Stimulated activated CD4-positive, alpha-beta T cell treated with anti-CD3 and anti-CD28 coated beads, Interleukin-2, amount 100 ng/mL, for 4 hours (primary cell): ENCODE data around the gene HDGF.
A peak's percentile ranks its signal among the peaks of the same experiment; 100 is the strongest.
"Not testable (repeated sequence)": the region's sequence is repeated elsewhere in the genome, so short reads cannot be mapped to it uniquely, and the experiment has no call there.

ENCODE experiments used
- DNase-seq: peaks from one replicate; pipeline ENCODE4 v3.0.0-alpha.2; 2020; ENCODE audit warnings: low read depth

HDGF gene

DNA sequence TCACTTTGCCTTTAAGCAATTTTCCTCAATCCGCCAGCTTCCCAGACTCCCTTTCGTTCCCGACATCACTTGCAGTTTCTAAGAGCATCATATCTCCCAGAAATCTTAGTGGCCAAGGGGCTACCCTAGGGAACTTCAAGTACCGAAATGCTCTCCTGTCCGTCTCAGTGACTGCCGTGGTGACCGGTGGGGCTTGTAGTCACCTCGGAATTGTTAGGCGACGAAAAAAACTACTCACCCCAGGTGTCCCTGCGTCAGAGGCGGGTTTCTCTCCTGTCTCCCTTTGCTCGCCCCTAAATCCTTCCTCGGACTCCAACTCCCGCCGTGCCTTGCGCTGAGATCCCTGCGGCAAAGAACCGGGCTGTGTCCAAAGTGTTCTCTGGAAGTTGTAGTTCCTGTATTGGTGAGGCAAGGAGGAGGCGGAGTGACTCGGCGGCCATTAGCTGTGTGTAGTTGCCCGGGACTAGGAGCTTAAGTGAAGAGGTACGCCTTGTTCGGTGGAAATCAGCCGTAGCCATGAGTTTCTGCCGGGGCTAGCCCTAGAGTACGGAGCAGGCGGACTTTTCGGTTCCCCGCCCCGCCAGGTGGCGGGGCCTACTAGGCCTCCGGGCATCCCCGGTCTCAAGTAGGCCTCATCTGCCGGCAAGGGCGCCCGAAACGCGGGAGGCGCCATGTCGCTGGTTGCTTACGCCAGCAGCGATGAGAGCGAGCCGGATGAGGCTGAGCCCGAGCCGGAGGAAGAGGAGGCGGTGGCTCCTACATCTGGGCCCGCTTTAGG lies 15.8 kb upstream of the HDGF start, which contains the start of gene PRCC:
TSS of gene PRCC (plus strand) at position 435 of the 778 bp plus-strand sequence. CDS start at position 672, 237 bp downstream.
- peak; percentile 97 for DNase-seq

DNA sequence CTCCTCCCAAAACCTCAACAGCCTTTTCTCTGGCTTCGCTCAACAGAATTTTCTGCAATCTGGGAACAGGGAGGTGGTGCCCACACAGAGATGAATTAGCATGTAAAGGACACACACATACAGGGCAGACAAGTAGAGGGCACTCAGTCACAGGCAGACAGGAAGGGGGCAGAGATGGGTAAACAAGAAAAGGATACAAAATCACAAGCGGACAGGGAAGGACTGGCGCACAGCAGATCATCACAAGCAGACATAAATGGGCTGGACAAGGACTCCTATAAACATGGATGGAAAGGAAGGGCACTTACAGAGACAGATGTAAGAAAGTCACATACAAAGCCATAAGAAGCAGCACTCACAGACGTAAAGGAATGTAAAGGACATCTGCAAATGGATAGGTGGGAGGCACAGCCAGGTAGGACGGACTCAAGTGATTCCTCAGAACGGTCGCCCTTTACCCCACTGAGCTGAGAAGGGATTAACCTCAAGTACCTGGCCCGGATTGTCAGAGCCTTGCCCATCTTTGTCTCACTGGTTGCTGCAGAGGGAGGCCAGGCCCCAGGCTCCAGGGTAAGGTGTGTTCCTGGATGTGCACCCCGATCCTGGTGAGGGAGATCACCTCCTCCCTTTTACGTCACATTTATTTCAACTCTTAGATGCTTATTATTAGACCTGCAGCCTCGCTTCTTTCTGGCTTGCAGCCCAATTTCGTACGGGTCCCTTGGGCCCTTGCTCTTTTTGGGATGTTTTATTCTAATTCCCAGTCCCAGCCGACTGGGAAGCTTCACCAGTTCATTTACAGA lies 15.0 kb upstream of the HDGF start:
- no peak for DNase-seq

GRCh38 chr1:156765666-156766065 lies 14.2 kb upstream of the HDGF start:
- no peak for DNase-seq

- DNase-seq = not testable (repeated sequence)
Observed at GRCh38 chr1:156765136-156765535, 13.7 kb upstream of the HDGF start.

DNA sequence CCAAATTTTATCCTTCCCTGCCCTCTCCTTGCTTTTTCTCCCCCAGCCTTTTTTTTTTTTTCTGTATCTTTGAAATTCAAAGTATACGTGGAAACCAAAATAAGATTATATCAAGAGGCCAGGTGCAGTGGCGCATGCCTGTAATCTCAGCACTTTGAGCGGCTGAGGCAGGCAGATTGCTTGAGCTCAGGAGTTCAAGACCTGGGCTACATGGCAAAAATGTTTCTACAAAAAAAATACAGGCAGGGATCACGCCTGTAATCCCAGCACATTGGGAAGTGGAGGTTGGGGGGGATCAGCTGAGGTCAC lies 9.3 kb upstream of the HDGF start:
- no peak for DNase-seq

- no peak for DNase-seq
Observed at GRCh38 chr1:156760092-156760795, 8.8 kb upstream of the HDGF start.

- not testable (repeated sequence) for DNase-seq
Observed at GRCh38 chr1:156757572-156758253, 6.2 kb upstream of the HDGF start.

DNA sequence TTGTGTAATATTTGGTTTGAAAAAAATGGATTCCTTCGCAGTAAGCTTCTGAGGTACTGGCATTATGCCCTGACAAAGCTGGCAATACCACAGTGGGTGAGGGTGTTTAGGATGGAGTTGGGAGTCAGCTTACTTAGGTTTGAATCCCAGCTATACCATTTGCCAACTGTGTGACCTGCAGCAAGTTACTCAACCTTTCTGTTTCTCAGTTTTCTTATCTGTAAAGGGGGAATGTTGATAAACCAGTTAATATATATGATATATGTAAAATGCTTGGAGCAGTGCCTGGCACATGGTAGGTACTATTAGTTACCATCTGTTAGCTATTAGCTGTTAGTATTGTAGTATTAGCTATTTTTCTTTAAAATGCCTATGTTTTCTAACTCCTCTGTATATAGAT lies 4.9 kb upstream of the HDGF start:
- DNase-seq = no peak

DNA sequence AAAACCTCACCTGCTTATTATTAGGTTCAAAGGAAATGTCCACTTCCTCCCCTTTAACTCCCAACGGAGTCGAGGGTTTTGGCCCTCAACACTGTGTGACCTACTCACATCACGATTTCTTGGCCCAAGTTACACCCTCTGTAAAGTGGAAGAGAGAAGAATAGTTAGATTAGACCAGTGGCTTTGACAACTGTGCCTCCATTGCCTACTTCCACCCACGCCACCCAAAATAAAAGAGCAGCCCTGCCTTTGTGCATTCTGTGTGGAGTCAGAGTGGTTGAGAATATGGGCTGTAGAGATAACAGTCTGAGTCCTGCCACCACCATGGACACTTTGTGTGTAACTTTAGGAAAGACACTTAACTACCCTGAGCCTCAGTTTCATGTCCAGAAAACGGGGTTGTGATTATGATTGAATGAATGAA lies 4.1 kb upstream of the HDGF start:
- no peak for DNase-seq

GRCh38 chr1:156754219-156754618 lies 2.7 kb upstream of the HDGF start:
- no peak for DNase-seq

GRCh38 chr1:156752843-156753482 lies 1.5 kb upstream of the HDGF start:
- DNase-seq = no peak

DNA sequence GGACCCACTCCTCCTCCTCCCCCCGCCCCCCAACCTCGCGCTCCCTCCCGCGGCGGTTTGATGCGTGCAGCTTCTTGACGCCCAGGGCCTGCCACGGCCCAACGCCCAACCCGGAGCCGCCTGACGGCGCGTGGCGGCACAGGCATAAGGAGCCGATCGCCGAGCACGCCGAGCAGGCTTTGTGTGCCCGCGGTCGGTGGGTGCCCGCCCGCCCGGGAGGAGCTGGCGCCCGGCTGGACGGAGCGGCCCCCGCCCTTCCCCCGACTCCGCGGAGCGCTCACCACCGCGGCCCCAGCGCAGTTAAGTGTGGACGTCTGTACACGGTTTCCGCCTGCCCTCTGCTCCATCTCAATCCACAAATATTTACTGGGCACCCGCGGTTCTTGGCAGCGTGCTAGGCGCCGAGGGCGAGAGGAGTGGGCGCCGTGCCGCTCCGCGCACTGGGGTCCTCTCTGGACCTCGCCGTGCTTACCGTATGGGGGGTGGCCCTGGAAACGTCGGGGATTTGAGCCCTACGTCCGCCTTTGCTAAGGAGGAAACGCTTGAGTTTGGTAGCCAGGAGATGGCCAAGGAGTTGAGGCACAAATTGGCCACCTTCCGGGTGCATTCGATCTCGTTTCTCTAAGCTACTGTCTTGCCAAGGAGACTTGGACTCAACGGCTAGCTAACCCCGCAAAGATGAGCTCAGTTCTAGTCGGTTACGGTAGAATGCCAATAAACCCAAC lies 444 bp upstream of the HDGF start:
- peak; percentile 97 for DNase-seq

- no peak for DNase-seq
Observed at GRCh38 chr1:156750711-156751450, 594 bp downstream of the HDGF start.

GRCh38 chr1:156750191-156750672 lies 1.2 kb downstream of the HDGF start:
- DNase-seq = peak; percentile 47

GRCh38 chr1:156749419-156750118 lies 1.9 kb downstream of the HDGF start:
- no peak for DNase-seq

DNA sequence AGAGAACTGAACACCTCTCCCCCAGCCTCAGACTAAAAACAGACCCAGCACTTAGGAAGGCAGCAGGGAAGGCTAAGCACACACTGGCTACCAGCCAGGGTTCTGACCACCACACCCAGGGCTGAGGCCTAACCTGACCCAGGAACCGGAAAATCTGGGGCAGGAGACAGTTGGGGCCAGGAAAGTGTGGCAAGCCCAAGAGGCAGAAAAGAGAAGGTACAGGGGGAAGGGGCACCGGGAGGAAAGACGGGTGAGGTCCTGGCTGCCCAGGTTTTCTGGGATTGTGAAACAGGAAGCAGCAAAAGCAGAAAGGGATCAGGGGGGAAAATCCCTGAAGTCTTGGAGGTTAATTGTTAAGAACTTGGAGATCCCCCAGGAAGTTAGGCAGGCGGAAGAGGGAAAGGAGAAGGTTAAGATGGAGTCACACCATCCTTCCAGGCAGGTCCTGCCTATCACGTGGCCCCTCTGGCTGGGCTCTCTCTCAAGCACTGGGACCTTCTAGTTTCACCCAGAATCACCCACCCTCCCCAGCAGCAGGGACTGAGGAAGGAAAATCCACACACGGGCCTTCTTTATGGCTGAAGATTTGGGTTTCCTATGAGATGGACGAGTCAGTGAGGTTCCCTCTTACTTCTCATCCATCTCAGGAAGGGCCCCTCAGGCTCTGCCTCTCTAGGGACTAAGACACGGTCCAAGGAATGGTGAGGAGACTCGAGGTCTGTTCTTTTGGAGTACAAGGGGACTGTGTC lies 2.6 kb downstream of the HDGF start:
- DNase-seq = no peak

GRCh38 chr1:156747742-156748669 lies 3.5 kb downstream of the HDGF start:
- DNase-seq = no peak
